GM12878 (cell line): ENCODE results near the gene ACAD11. TPM values are rescaled to one million over a fixed set of nuclear protein-coding genes. Genes with fewer than 3 reads are reported as not detected.

Source experiments
- ATAC-seq: fragments of 200-7000 bp; cut with Tn5 transposase; 3 replicates; pipeline ENCODE4 v1.9.1; 2020; ENCODE audit warnings: mild to moderate bottlenecking, moderate library complexity
- BruUV-seq: library from RNA; stranded (reverse); fragments of 400-500 nt; replicated peaks from 2 replicates; lab custom pipeline; 2021; lab: Mats Ljungman, UMichigan
- CTCF ChIA-PET: fragments of 300-600 bp; sonication (Branson Sonifier 250); formaldehyde crosslinking; extraction: SDS; loops from one replicate; lab custom pipeline; 2021; ENCODE audit warnings: inconsistent platforms; lab: Yijun Ruan, JAX
- POLR2A ChIA-PET: fragments of 350-600 bp; formaldehyde crosslinking; extraction: SDS; loops from one replicate; lab custom pipeline; 2021; ENCODE audit warnings: inconsistent platforms; lab: Charles Lee
- RAD21 ChIA-PET: fragments of 300-600 bp; sonication (Branson Sonifier 250); formaldehyde crosslinking; loops from one replicate; lab custom pipeline; 2023; ENCODE audit warnings: antibody characterized with exemption; ENCODE audit not compliant: unreplicated experiment; lab: Charles Lee
- SMC1A ChIA-PET: fragments of 300-600 bp; sonication (Branson Sonifier 250); formaldehyde crosslinking; loops from one replicate; lab custom pipeline; 2023; ENCODE audit not compliant: unreplicated experiment, uncharacterized antibody; lab: Charles Lee
- DNase-seq: peaks from one replicate; pipeline ENCODE4 v3.0.0-alpha.2; 2011; ENCODE audit warnings: low read depth, low spot score
- FAIRE-seq: peaks from 3 replicates; lab custom pipeline; 2011; peaks lifted over from hg19 to GRCh38; lab: Jason Lieb, UNC
- H2AFZ ChIP-seq: 2 replicates; pipeline ENCODE4 v1.6.0; 2011; ENCODE audit warnings: low read depth, low read length, control low read depth; ENCODE audit not compliant: control insufficient read depth
- H3K27ac ChIP-seq: 2 replicates; pipeline ENCODE4 v1.5.1; 2011; ENCODE audit warnings: control low read depth; ENCODE audit not compliant: control insufficient read depth, insufficient read depth
- H3K27me3 ChIP-seq, 2 experiments: replicated peaks in 1 of 2; 2 replicates each; pipeline versions ENCODE4 v1.6.0 to v1.6.1; 2011; ENCODE audit warnings: low read length in 1 of 2; ENCODE audit not compliant: control insufficient read depth in 2 of 2, insufficient read depth in 2 of 2
- H3K36me3 ChIP-seq, 2 experiments: 2 replicates each; pipeline ENCODE4 v1.5.1; 2011; ENCODE audit warnings: low read length in 1 of 2; ENCODE audit not compliant: control insufficient read depth in 2 of 2, insufficient read depth in 2 of 2
- H3K4me1 ChIP-seq: 2 replicates; pipeline ENCODE4 v1.6.1; 2011; ENCODE audit warnings: mild to moderate bottlenecking, low read length, moderate library complexity, mixed read lengths; ENCODE audit not compliant: control insufficient read depth, insufficient read depth
- H3K4me2 ChIP-seq: 2 replicates; pipeline ENCODE4 v1.6.0; 2011; ENCODE audit warnings: control low read depth; ENCODE audit not compliant: control insufficient read depth, insufficient read depth
- H3K4me3 ChIP-seq: fragments of 200-600 bp; sonication (generic); 2 replicates; pipeline ENCODE4 v1.5.1; 2016
- H3K79me2 ChIP-seq: 2 replicates; pipeline ENCODE4 v1.6.0; 2011; ENCODE audit warnings: low read length; ENCODE audit not compliant: control insufficient read depth, insufficient read depth
- H3K9ac ChIP-seq: 2 replicates; pipeline ENCODE4 v1.8.0; 2011; ENCODE audit warnings: low read length, control low read depth, mixed read lengths; ENCODE audit not compliant: control insufficient read depth, insufficient read depth
- H3K9me3 ChIP-seq: replicated peaks from 3 replicates; pipeline ENCODE4 v1.5.1; 2011; ENCODE audit warnings: mild to moderate bottlenecking, low read length; ENCODE audit not compliant: control insufficient read depth, insufficient read depth
- H4K20me1 ChIP-seq: 2 replicates; pipeline ENCODE4 v1.6.0; 2011; ENCODE audit not compliant: control insufficient read depth, insufficient read depth
- CBX5 ChIP-seq: sonication (generic); IDR thresholded peaks from 2 replicates; pipeline ENCODE4 v1.6.1; 2016; ENCODE audit warnings: low read depth, moderate library complexity, mild to moderate bottlenecking, inconsistent platforms
- DPF2 ChIP-seq: fragments of 450-650 bp; IDR thresholded peaks from 2 replicates; pipeline ENCODE4 v1.6.1; 2017; ENCODE audit warnings: mild to moderate bottlenecking
- EGR1 ChIP-seq, 2 experiments: IDR thresholded peaks; 1 replicate in 1 of 2; 2 replicates in 1 of 2; pipeline ENCODE4 v1.6.1; 2011 to 2012; ENCODE audit warnings: low read depth in 2 of 2, low read length in 2 of 2, borderline replicate concordance in 1 of 2, mild to moderate bottlenecking in 1 of 2, moderate library complexity in 1 of 2
- FOS ChIP-seq: IDR thresholded peaks from 3 replicates; pipeline ENCODE4 v1.6.1; 2011; ENCODE audit warnings: borderline replicate concordance; ENCODE audit not compliant: insufficient read length; ENCODE audit errors: extremely low read depth
- HDGF ChIP-seq: fragments of 450-650 bp; IDR thresholded peaks from 2 replicates; pipeline ENCODE4 v1.6.1; 2016; ENCODE audit warnings: antibody characterized with exemption
- IRF3 ChIP-seq: fragments of 450-650 bp; IDR thresholded peaks from 2 replicates; pipeline ENCODE4 v1.6.1; 2014; ENCODE audit warnings: mild to moderate bottlenecking
- MEF2A ChIP-seq: IDR thresholded peaks from 2 replicates; pipeline ENCODE4 v1.6.1; 2011; ENCODE audit warnings: low read depth, mild to moderate bottlenecking, low read length, moderate library complexity; ENCODE audit not compliant: insufficient read depth
- MTA2 ChIP-seq: fragments of 450-650 bp; IDR thresholded peaks from 2 replicates; pipeline ENCODE4 v1.6.1; 2016; ENCODE audit warnings: low read depth, mild to moderate bottlenecking, moderate library complexity
- NR2C1 ChIP-seq: fragments of 450-650 bp; IDR thresholded peaks from 2 replicates; pipeline ENCODE4 v1.6.1; 2017; ENCODE audit warnings: antibody characterized with exemption, mild to moderate bottlenecking, moderate library complexity
- PAX8 ChIP-seq: fragments of 450-650 bp; IDR thresholded peaks from 2 replicates; pipeline ENCODE4 v1.6.1; 2017; ENCODE audit warnings: mild to moderate bottlenecking, moderate library complexity
- RB1 ChIP-seq: fragments of 450-650 bp; formaldehyde crosslinking; IDR thresholded peaks from 2 replicates; pipeline ENCODE4 v1.6.1; 2017; ENCODE audit warnings: mild to moderate bottlenecking, borderline replicate concordance
- SIX5 ChIP-seq: IDR thresholded peaks from 2 replicates; pipeline ENCODE4 v1.6.1; 2011; ENCODE audit warnings: mild to moderate bottlenecking, low read depth, low read length, moderate library complexity; ENCODE audit not compliant: severe bottlenecking
- SMARCA5 ChIP-seq: fragments of 450-650 bp; IDR thresholded peaks from 2 replicates; pipeline ENCODE4 v1.6.1; 2017; ENCODE audit warnings: mild to moderate bottlenecking
- SMC3 ChIP-seq: IDR thresholded peaks from 2 replicates; pipeline ENCODE4 v1.6.1; 2011; ENCODE audit warnings: low read length, improper control_type of control experiment, borderline replicate concordance
- STAT3 ChIP-seq: IDR thresholded peaks from 2 replicates; pipeline ENCODE4 v1.6.1; 2011; ENCODE audit warnings: low read depth, low read length, improper control_type of control experiment
- TCF3 ChIP-seq: IDR thresholded peaks from 2 replicates; pipeline ENCODE4 v1.6.1; 2012; ENCODE audit warnings: low read depth, mild to moderate bottlenecking, low read length, borderline replicate concordance; ENCODE audit not compliant: insufficient read depth
- TCF7 ChIP-seq: IDR thresholded peaks from 2 replicates; pipeline ENCODE4 v1.6.1; 2014; ENCODE audit warnings: antibody characterized with exemption, borderline replicate concordance
- WRNIP1 ChIP-seq: IDR thresholded peaks from 2 replicates; pipeline ENCODE4 v1.6.1; 2011; ENCODE audit warnings: low read depth, low read length, improper control_type of control experiment, borderline replicate concordance
- ZNF274 ChIP-seq: IDR thresholded peaks from one replicate; pipeline ENCODE4 v1.8.0; 2011; ENCODE audit not compliant: insufficient read length, insufficient read depth
- ZZZ3 ChIP-seq: IDR thresholded peaks from 2 replicates; pipeline ENCODE4 v1.6.1; 2011; ENCODE audit warnings: low read depth; ENCODE audit not compliant: control insufficient read depth, insufficient read length
- WGBS: methylation state at CpG from one replicate; pipeline ENCODE4 v1.1.6; 2016; ENCODE audit warnings: low lambda C conversion rate; ENCODE audit not compliant: insufficient replicate concordance, insufficient coverage; ENCODE audit errors: missing lambda C conversion rate; 5-methylcytosine and 5-hydroxymethylcytosine counted together
- in situ Hi-C: fragments of 300-500 bp; cut with MboI; formaldehyde crosslinking; loops from 9 replicates; pipeline ENCODE4 v1.14.3; 2018; ENCODE audit warnings: mixed read lengths
- intact Hi-C: fragments of 100-400 bp; cut with micrococcal nuclease; formaldehyde crosslinking; loops from one replicate; pipeline ENCODE4 v1.14.2; 2022; ENCODE audit not compliant: unreplicated experiment
- polyA plus RNA-seq, 11 experiments: library from polyadenylated mRNA; depleted of rRNA in 4 of 11; unstranded in 6 of 11; stranded (reverse) in 5 of 11; fragments of >200 nt; fragmentation: Nextera tagmentation in 4 of 11; fragmentation: Illumina TruSeq in 1 of 11; extraction: Ambion mirVana in 4 of 11; extraction: Trizol in 1 of 11; gene quantifications; 1 replicate in 1 of 11; 2 replicates in 10 of 11; pipeline versions ENCODE4 v1.2.1 to v1.2.3, GENCODE V29; 2011 to 2016; ENCODE audit warnings: inconsistent platforms in 2 of 11, missing spikeins in 2 of 11, low read depth in 1 of 11
- total RNA-seq, 4 experiments: library from RNA; depleted of rRNA in 3 of 4; stranded (reverse); fragments of >200 nt in 3 of 4; fragmentation: Illumina TruSeq in 1 of 4; extraction: Trizol in 1 of 4; gene quantifications; 2 replicates each; pipeline versions ENCODE4 v1.2.1 to v1.2.3, GENCODE V29; 2013 to 2021

The ACAD11 gene
- total and polyA plus RNA-seq, 10 of the 15 experiments (the other 5 are each of a cell fraction or from before 2014, with no cell fraction given): 2.4 to 15.9 (median 10.4) TPM

- peak in 1 of 2 experiments; percentile 12; a peak in 1 of 3 replicates for TF ChIP-seq EGR1 (IDR thresholded peaks at IDR 0.05; ENCODE audit: borderline replicate concordance in 1 of 2, low read depth in 2 of 2, low read length in 2 of 2)
- TF ChIP-seq CBX5: no peak
- no peak for TF ChIP-seq PAX8
- TF ChIP-seq HDGF: no peak
- TF ChIP-seq NR2C1: no peak
- no peak for TF ChIP-seq ZNF274
- no peak for TF ChIP-seq STAT3
- peak; percentile 74; the same call in 1 of the 2 replicates for TF ChIP-seq RB1
- no peak; the same call in 1 of the 2 replicates for TF ChIP-seq WRNIP1
- 0 out of 2 replicates have a peak, but pooled peaks have one; percentile 24 for TF ChIP-seq SMARCA5
- no peak; the same call in 1 of the 2 replicates for TF ChIP-seq TCF7
- TF ChIP-seq SIX5: peak; percentile 15
Observed at GRCh38 chr3:132660052-132660810, 622 bp upstream of the ACAD11 start, which contains the start of gene UBA5 (continued).

GRCh38 chr3:132659000-132659364 is 627 bp downstream of the ACAD11 start:
- no peak for ATAC-seq
- Histone ChIP-seq H3K79me2 (peaks cover 48% of the 10 kb centered on the region), H3K9ac (peak overlapping the region; percentile 90), H3K4me3 (peak overlapping the region; percentile 99), H4K20me1 (no peaks in the 10 kb centered on the region), H3K4me1 (no peaks in the 10 kb centered on the region), H3K36me3 (no peaks in the 10 kb centered on the region; a peak in 1 of 4 replicates), H2AFZ (peak overlapping the region; percentile 84), H3K9me3 (no peaks in the 10 kb centered on the region), H3K4me2 (peak overlapping the region; percentile 97), H3K27me3 (no peaks in the 10 kb centered on the region), H3K27ac (peak overlapping the region; percentile 89)
- TF ChIP-seq MEF2A (no peak), ZNF274 (no peak), ZZZ3 (no peak), FOS (no peak), MTA2 (no peak), IRF3 (no peak), SMC3 (no peak), DPF2 (no peak), TCF3 (no peak)
- CTCF ChIA-PET: interaction anchor here (0.8 to 4.2 kb wide), 7 partner anchors 10 to 198 kb away, joined by 3 to 27 read pairs (median 5); no protein-coding TSS in a partner anchor
- intact Hi-C loops: no loop called here
- in situ Hi-C loops: no loop called here
- POLR2A ChIA-PET: interaction anchor here (0.6 kb wide), 1 partner anchor 93 kb away, joined by 4 read pairs; no protein-coding TSS in a partner anchor
- BruUV-seq: no TSS peak
- WGBS: 15% methylated on average over 7 of the region's 7 CpGs
- FAIRE-seq: no peak
- SMC1A ChIA-PET: interaction anchor here (0.6 to 2.8 kb wide), 8 partner anchors 8 to 220 kb away, joined by 3 to 8 read pairs (median 3); no protein-coding TSS in a partner anchor
- RAD21 ChIA-PET: interaction anchor here (0.7 to 2.4 kb wide), 5 partner anchors 9 to 382 kb away, joined by 3 to 7 read pairs (median 4); no protein-coding TSS in a partner anchor
- no peak for DNase-seq
